ENCODE data around the gene ABCC2.

DNA sequence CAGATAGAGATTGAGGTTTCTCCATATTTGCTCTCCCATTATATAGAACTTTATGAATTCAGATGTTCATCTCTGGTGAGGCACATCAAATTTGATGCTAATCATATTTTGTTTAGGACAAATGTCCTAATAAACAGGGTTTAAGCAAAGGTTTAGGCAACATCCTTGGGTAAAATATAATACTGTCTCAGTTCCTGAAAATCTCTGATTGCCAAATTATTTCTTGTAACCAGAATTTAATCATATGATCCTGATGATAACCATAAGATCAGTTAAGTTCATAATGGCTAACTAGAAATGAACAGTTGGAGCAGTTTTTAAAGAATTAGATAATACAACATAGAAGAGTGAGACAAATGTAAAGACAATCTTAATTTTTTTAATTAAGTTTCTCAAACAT is 31.8 kb upstream of the ABCC2 start:
- TF ChIP-seq, protein P1, sequence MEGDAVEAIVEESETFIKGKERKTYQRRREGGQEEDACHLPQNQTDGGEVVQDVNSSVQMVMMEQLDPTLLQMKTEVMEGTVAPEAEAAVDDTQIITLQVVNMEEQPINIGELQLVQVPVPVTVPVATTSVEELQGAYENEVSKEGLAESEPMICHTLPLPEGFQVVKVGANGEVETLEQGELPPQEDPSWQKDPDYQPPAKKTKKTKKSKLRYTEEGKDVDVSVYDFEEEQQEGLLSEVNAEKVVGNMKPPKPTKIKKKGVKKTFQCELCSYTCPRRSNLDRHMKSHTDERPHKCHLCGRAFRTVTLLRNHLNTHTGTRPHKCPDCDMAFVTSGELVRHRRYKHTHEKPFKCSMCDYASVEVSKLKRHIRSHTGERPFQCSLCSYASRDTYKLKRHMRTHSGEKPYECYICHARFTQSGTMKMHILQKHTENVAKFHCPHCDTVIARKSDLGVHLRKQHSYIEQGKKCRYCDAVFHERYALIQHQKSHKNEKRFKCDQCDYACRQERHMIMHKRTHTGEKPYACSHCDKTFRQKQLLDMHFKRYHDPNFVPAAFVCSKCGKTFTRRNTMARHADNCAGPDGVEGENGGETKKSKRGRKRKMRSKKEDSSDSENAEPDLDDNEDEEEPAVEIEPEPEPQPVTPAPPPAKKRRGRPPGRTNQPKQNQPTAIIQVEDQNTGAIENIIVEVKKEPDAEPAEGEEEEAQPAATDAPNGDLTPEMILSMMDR (conservative IDR thresholded peaks at IDR 0.05 in 1 of 2, IDR thresholded peaks at IDR 0.05 in 1 of 2; ENCODE audit: extremely low read depth in 1 of 2, insufficient read depth in 1 of 2, low read depth in 1 of 2, low read length in 2 of 2) = no peak
- TF ChIP-seq EZH2 (IDR thresholded peaks at IDR 0.05; ENCODE audit: borderline replicate concordance, low read length) = no peak

Measured in mammary epithelial cell (primary cell).